K562 (cell line): ENCODE results near the gene IPP. TPM values are rescaled to one million over a fixed set of nuclear protein-coding genes. Genes with fewer than 3 reads are reported as not detected.
A peak's percentile ranks its signal among the peaks of the same experiment; 100 is the strongest.

Experiments
- ATAC-seq: fragments of 200-7000 bp; cut with Tn5 transposase; 3 replicates; pipeline ENCODE4 v1.9.1; 2020; ENCODE audit warnings: moderate library complexity
- BruUV-seq: library from RNA; stranded (reverse); fragments of 400-500 nt; replicated peaks from 2 replicates; lab custom pipeline; 2021; lab: Mats Ljungman, UMichigan
- CTCF ChIA-PET: fragments of 300-600 bp; formaldehyde crosslinking; extraction: SDS; loops from one replicate; lab custom pipeline; 2021; ENCODE audit warnings: low intra/inter-chr PET ratio; lab: Yijun Ruan, JAX
- POLR2A ChIA-PET: fragments of 300-600, 350-650 bp; sonication (Branson Sonifier 250); formaldehyde crosslinking; extraction: SDS; loops from one replicate; lab custom pipeline; 2021; ENCODE audit warnings: antibody characterized with exemption, inconsistent platforms; lab: Yijun Ruan, JAX
- DNase-seq, 4 experiments: peaks; one replicate each; pipeline versions ENCODE4 v3.0.0 to v3.0.0-alpha.2; 2011 to 2018; ENCODE audit warnings: low spot score in 3 of 4, mixed read lengths in 3 of 4; ENCODE audit errors: extremely low read depth in 1 of 4
- FAIRE-seq: peaks from 2 replicates; lab custom pipeline; 2011; peaks lifted over from hg19 to GRCh38; lab: Jason Lieb, UNC
- H2AFZ ChIP-seq: 2 replicates; pipeline ENCODE4 v1.6.0; 2011; ENCODE audit warnings: low read depth, low read length, control low read depth, inconsistent platforms
- H3K27ac ChIP-seq: fragments of 200-600 bp; 3 replicates; pipeline ENCODE4 v1.8.0; 2011; ENCODE audit warnings: low read depth, mild to moderate bottlenecking, control low read depth, inconsistent platforms, low read length, moderate library complexity, mixed read lengths; ENCODE audit errors: extremely low read depth
- H3K27me3 ChIP-seq, 2 experiments: fragments of 300-600 bp in 1 of 2; 2 replicates in 1 of 2; 3 replicates in 1 of 2; pipeline versions ENCODE4 v1.6.0 to v1.8.0; 2011; ENCODE audit warnings: inconsistent platforms in 2 of 2, low read length in 2 of 2, mild to moderate bottlenecking in 1 of 2, mixed read lengths in 1 of 2, moderate library complexity in 1 of 2; ENCODE audit not compliant: control insufficient read depth in 2 of 2, insufficient read depth in 2 of 2
- H3K36me3 ChIP-seq: fragments of 300-600 bp; 3 replicates; pipeline ENCODE4 v1.8.0; 2011; ENCODE audit warnings: mild to moderate bottlenecking, low read length, inconsistent platforms; ENCODE audit not compliant: control insufficient read depth, insufficient read depth
- H3K4me1 ChIP-seq, 2 experiments: fragments of 200-600 bp in 1 of 2; replicated peaks in 1 of 2; 2 replicates in 1 of 2; 3 replicates in 1 of 2; pipeline versions ENCODE4 v1.5.1 to v1.8.0; 2011; ENCODE audit warnings: inconsistent platforms in 2 of 2, low read length in 2 of 2, mild to moderate bottlenecking in 1 of 2, mixed read lengths in 1 of 2, moderate library complexity in 1 of 2; ENCODE audit not compliant: control insufficient read depth in 2 of 2, insufficient read depth in 2 of 2
- H3K4me2 ChIP-seq: 2 replicates; pipeline ENCODE4 v1.6.1; 2011; ENCODE audit warnings: low read length, control low read depth, inconsistent platforms, mixed read lengths; ENCODE audit not compliant: insufficient read depth
- H3K4me3 ChIP-seq: fragments of 200-600 bp; sonication (generic), shearing (Covaris generic); 2 replicates; pipeline ENCODE4 v1.5.1; 2016; ENCODE audit warnings: control low read depth, inconsistent platforms
- H3K79me2 ChIP-seq: fragments of 200-600 bp; 3 replicates; pipeline ENCODE4 v1.8.0; 2011; ENCODE audit warnings: low read length, inconsistent platforms; ENCODE audit not compliant: control insufficient read depth, insufficient read depth
- H3K9ac ChIP-seq, 2 experiments: 2 replicates each; pipeline versions ENCODE4 v1.6.0 to v1.6.1; 2011; ENCODE audit warnings: low read depth in 2 of 2, low read length in 2 of 2, control low read depth in 1 of 2, inconsistent platforms in 1 of 2, mild to moderate bottlenecking in 1 of 2, mixed read lengths in 1 of 2; ENCODE audit not compliant: insufficient read depth in 1 of 2
- H3K9me1 ChIP-seq: one replicate; pipeline ENCODE4 v1.6.0; 2011; ENCODE audit warnings: inconsistent platforms, mild to moderate bottlenecking, low read length, moderate library complexity; ENCODE audit not compliant: control insufficient read depth, insufficient read depth
- H3K9me3 ChIP-seq: replicated peaks from 2 replicates; pipeline ENCODE4 v1.5.1; 2011; ENCODE audit warnings: low read depth, low read length, inconsistent platforms; ENCODE audit not compliant: control insufficient read depth, insufficient read depth
- H4K20me1 ChIP-seq: replicated peaks from 2 replicates; pipeline ENCODE4 v1.6.1; 2011; ENCODE audit warnings: low read length, inconsistent platforms, mixed read lengths; ENCODE audit not compliant: control insufficient read depth, insufficient read depth
- AFF4 ChIP-seq: sonication (generic); formaldehyde crosslinking; IDR thresholded peaks from 2 replicates; pipeline ENCODE4 v1.8.0; 2023; ENCODE audit warnings: mild to moderate bottlenecking, missing genetic modification reagents
- ATF6 ChIP-seq: sonication (generic); formaldehyde crosslinking; IDR thresholded peaks from 2 replicates; pipeline ENCODE4 v1.4.0; 2020; ENCODE audit warnings: mild to moderate bottlenecking, missing genetic modification reagents
- CHD1 ChIP-seq: fragments of 200-600 bp; sonication (generic); IDR thresholded peaks from one replicate; pipeline ENCODE4 v1.6.1; 2012; ENCODE audit warnings: mild to moderate bottlenecking, moderate library complexity, low read length, inconsistent platforms
- FOS ChIP-seq: IDR thresholded peaks from 3 replicates; pipeline ENCODE4 v1.6.1; 2011; ENCODE audit not compliant: insufficient read length; ENCODE audit errors: extremely low read depth
- GABPB2 ChIP-seq: fragments of 250-450 bp; sonication (Bioruptor Pico); conservative IDR thresholded peaks from 2 replicates; pipeline ENCODE4 v1.5.1; 2021; ENCODE audit warnings: mild to moderate bottlenecking
- GATAD2B ChIP-seq: fragments of 450-650 bp; IDR thresholded peaks from 2 replicates; pipeline ENCODE4 v1.6.1; 2017; ENCODE audit warnings: mild to moderate bottlenecking, borderline replicate concordance
- HOMEZ ChIP-seq: fragments of 250-450 bp; sonication (Bioruptor Pico); IDR thresholded peaks from 2 replicates; pipeline ENCODE4 v1.4.0; 2020; ENCODE audit warnings: mild to moderate bottlenecking, moderate library complexity
- NR0B1 ChIP-seq: fragments of 450-650 bp; IDR thresholded peaks from one replicate; pipeline ENCODE4 v1.6.1; 2018; ENCODE audit warnings: mild to moderate bottlenecking, moderate library complexity; ENCODE audit not compliant: partially characterized antibody
- THRAP3 ChIP-seq: fragments of 450-650 bp; IDR thresholded peaks from 2 replicates; pipeline ENCODE4 v1.6.1; 2016; ENCODE audit warnings: mild to moderate bottlenecking, inconsistent platforms, borderline replicate concordance
- ZNF12 ChIP-seq: sonication (generic); formaldehyde crosslinking; IDR thresholded peaks from 2 replicates; pipeline ENCODE4 v1.4.0; 2020; ENCODE audit warnings: mild to moderate bottlenecking, missing genetic modification reagents
- ZNF140 ChIP-seq: fragments of 250-450 bp; sonication (Bioruptor Pico); IDR thresholded peaks from 2 replicates; pipeline ENCODE4 v1.8.0; 2021; ENCODE audit warnings: moderate library complexity, mild to moderate bottlenecking, inconsistent platforms
- ZNF184 ChIP-seq: sonication (generic); formaldehyde crosslinking; IDR thresholded peaks from 2 replicates; pipeline ENCODE4 v1.5.0; 2020; ENCODE audit warnings: missing genetic modification reagents
- ZNF764 ChIP-seq: fragments of 250-450 bp; sonication (Bioruptor Pico); IDR thresholded peaks from 2 replicates; pipeline ENCODE4 v1.4.0; 2020; ENCODE audit warnings: low read depth, mild to moderate bottlenecking, moderate library complexity
- ZZZ3 ChIP-seq: fragments of 450-650 bp; IDR thresholded peaks from 2 replicates; pipeline ENCODE4 v1.6.1; 2016; ENCODE audit warnings: antibody characterized with exemption, mild to moderate bottlenecking, moderate library complexity
- WGBS: fragments of 100-300 bp; shearing (Covaris generic); methylation state at CpG from one replicate; pipeline ENCODE4 v1.1.6; 2016; ENCODE audit warnings: low coverage, mixed read lengths; ENCODE audit not compliant: insufficient coverage; ENCODE audit errors: missing lambda C conversion rate; 5-methylcytosine and 5-hydroxymethylcytosine counted together
- in situ Hi-C: fragments of 300-500 bp; cut with MboI; formaldehyde crosslinking; loops from 4 replicates; pipeline ENCODE4 v1.15.0; 2018; ENCODE audit warnings: inconsistent platforms, mixed read lengths
- intact Hi-C: fragments of 100-400 bp; cut with micrococcal nuclease; formaldehyde crosslinking; loops from 2 replicates; pipeline ENCODE4 v1.14.2; 2022
- polyA plus RNA-seq, 8 experiments: library from polyadenylated mRNA; depleted of rRNA in 4 of 8; stranded (reverse) in 5 of 8; unstranded in 3 of 8; fragments of >200 nt; fragmentation: Nextera tagmentation in 2 of 8; fragmentation: Illumina TruSeq in 1 of 8; extraction: Ambion mirVana in 2 of 8; extraction: Trizol in 1 of 8; gene quantifications; 2 replicates each; pipeline versions ENCODE4 v1.2.1 to v1.2.3, GENCODE V29; 2011 to 2014; ENCODE audit warnings: inconsistent platforms in 1 of 8, missing spikeins in 1 of 8
- total RNA-seq, 7 experiments: library from RNA; depleted of rRNA in 6 of 7; stranded (reverse); fragments of >200 nt in 6 of 7; fragmentation: Illumina TruSeq in 2 of 7; extraction: Trizol in 2 of 7; gene quantifications; 2 replicates each; pipeline versions ENCODE4 v1.2.1 to v1.2.3, GENCODE V29; 2011 to 2021; ENCODE audit warnings: low replicate concordance in 1 of 7

Gene IPP
- total and polyA plus RNA-seq, 9 of the 15 experiments (the other 6 are each of a cell fraction or from before 2014, with no cell fraction given) = 6.9 to 15.1 (median 9.7) TPM

- 68% methylated on average over 1 of the region's 1 CpG for WGBS
- ATAC-seq = peak; percentile 33
Measured at GRCh38 chr1:45730780-45731319, 19.6 kb downstream of the IPP start.

More at GRCh38 chr1:45730780-45731319, 19.6 kb downstream of the IPP start:
- in situ Hi-C loops (no loop called here), intact Hi-C loops (no loop called here)
- Histone ChIP-seq H3K9me1 (no peaks in the 10 kb centered on the region), H4K20me1 (no peaks in the 10 kb centered on the region), H3K79me2 (no peaks in the 10 kb centered on the region), H3K4me3 (no peak overlapping the region), H3K27ac (no peak overlapping the region), H3K9ac (no peak overlapping the region), H3K36me3 (no peaks in the 10 kb centered on the region), H3K4me2 (no peak overlapping the region), H3K4me1 (peaks cover 7 to 10% of the 10 kb centered on the region in 2 experiments; a peak in 4 of 5 replicates), H2AFZ (no peak overlapping the region), H3K9me3 (no peaks in the 10 kb centered on the region), H3K27me3 (no peaks in the 10 kb centered on the region)
- no TSS peak for BruUV-seq
- DNase-seq (no peak), FAIRE-seq (no peak)
- ChIA-PET POLR2A (no interaction called here), CTCF (no interaction called here)
- TF ChIP-seq ZNF184 (no peak), ZNF12 (CRISPR knock-in tag) (no peak), ZZZ3 (no peak), FOS (no peak), HOMEZ (CRISPR knock-in tag) (no peak), THRAP3 (no peak), ATF6 (CRISPR knock-in tag) (no peak), GATAD2B (no peak), ZNF764 (CRISPR knock-in tag) (no peak), NR0B1 (no peak), GABPB2 (no peak), ZNF140 (no peak), CHD1 (no peak), AFF4 (CRISPR knock-in tag) (no peak)
